HG02885 (cell line): ENCODE results near the gene CALB2.

Source experiments
- ATAC-seq: cut with Tn5 transposase; IDR thresholded peaks from one replicate; pipeline ENCODE4 v1.9.1; 2021; ENCODE audit warnings: mild to moderate bottlenecking; ENCODE audit not compliant: unreplicated experiment, poor library complexity

CALB2 gene

GRCh38 chr16:71383054-71383773, 24.7 kb downstream of the CALB2 start:
- no peak for ATAC-seq

DNA sequence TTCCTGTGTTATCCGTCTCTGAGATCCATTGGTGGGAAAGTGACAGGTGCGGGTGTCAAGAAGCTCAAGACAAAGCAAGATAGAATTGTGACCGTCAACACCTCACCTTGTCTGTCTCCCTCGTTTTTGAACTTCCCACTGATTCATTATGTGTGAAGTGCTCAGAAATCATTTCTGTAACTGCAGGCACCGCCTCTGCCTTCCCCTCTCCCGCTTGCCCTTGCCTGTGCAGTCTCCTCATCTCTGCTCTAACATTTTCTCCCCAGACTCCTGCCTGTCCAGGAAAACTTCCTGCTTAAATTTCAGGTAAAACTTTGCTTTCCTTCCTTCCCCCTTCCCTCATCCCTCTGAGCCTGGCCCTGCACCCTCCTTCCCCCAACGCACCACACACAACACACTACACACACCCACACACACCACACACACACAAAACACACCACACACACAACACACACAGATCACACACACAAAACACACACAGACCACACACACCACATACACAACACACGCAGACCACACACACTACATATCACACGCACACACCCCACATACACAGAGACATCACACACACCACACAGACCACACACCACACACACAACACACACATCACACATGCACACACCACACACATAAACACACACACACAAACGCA, 25.7 kb downstream of the CALB2 start:
- no peak for ATAC-seq

DNA sequence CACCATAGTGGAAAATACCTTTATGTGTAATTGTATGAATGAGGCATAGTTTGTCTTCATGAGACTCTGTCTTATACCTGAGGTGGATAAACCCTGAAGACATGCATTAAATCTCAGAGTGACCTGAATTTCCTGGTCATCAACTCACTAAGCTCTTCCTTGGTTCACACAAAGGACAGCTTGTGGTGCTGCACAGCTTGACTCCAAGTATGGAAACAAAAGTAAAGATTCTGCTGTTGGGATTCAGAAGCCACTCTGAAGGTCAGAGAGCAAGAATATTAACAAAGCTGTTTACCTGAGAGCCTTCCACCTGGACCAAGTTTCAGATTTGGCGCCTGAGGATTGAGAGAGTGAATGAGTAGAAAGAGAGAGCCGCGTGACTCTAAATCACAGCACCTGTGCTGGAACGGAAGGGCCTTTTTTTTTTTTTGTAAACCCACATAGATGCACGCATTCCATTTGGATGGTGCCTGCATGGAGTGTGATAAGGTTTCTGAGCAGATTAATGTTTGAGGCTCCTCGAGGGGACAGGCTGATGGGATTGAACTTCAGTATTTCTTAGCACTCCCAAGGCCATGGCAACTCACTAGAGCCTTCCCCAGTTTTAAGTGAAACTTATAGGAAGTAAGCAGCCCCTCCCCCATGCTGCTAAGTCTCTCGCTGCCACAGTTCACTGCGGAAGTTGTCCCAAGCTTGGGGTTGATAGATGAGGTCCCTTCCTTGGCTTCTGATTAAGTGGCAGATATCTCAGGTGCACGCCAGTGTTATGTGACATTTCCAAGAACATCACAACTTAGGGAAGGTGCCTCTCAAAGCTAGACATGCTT, 28.7 kb downstream of the CALB2 start:
- no peak for ATAC-seq

- ATAC-seq, result no peak
Measured at GRCh38 chr16:71389330-71389729, 30.8 kb downstream of the CALB2 start.

DNA sequence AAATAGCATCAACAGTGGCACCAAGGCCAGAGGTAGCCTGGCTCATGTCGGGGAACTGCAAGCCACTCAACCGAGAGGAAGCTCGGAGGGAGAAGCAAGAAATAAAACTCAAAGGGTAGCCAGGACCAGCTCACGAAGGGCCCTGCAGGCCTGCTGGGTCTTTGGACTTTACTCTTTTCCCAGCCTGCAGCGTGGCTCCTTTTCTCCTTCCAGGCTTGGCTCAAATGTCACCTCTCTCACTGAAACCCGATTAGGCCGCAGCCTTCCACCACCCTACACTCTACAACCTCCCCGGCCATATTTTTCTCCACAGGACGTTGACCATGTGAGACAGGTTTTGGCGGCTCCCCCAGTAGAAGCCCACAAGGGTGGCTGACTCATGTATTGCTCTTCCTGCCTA, 38.1 kb downstream of the CALB2 start:
- no peak for ATAC-seq

DNA sequence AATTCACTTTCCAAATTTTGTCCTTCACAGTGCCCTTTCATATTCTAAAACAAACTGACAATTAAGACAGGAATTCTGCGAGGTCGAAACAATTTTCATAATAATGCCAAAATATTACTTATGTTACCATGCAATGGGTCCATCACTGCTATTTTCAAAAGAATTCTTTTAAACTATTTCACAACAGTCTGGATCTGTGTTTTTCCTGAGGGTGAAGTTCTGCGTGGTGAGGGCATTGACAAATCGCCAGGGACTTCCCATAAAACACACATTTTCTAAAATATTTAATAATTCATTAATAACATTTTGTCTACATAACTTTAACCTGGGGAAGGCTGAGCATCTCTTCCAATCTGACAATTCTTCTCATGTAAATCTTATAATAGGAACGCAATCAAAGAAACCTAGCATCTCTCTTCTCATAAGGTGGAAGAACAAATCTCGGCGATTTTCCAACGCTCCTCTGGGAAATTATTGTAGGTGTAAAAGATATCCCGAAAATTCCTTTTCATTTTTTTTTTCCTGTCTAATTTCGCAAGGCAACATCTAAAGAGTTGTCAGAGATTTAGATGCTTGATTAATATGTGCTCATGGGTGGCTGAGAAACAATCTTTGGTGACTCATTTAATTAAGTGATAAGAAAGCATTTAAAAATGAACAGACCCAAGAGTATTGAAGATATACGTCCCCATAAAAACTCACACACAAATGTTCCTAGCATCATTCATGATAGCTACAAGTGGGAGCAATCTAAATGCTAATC, 41.5 kb downstream of the CALB2 start:
- no peak for ATAC-seq

GRCh38 chr16:71402007-71402406, 43.5 kb downstream of the CALB2 start:
- ATAC-seq, result no peak

GRCh38 chr16:71402674-71403073, 44.2 kb downstream of the CALB2 start:
- no peak for ATAC-seq

DNA sequence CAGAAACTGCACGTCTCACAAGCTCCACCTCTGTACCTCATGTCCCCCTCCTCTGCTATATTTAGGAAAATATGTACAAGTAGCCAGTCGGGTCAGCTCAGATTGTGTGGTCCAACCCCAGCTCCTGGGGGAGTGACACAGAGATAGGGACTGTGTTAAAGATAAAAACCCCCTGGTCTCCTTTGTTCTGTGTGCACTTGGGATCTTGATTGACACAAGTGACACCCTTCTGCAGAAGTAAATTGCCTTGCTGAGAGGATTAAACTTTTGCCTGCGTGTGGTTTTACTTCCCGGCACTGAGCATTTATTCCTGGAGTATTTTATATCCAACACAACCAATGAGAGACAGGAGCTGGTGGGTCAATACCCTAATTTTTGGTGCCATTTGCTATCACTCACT, 45.8 kb downstream of the CALB2 start:
- ATAC-seq, result no peak

GRCh38 chr16:71406316-71406715, 47.8 kb downstream of the CALB2 start:
- ATAC-seq, result no peak

DNA sequence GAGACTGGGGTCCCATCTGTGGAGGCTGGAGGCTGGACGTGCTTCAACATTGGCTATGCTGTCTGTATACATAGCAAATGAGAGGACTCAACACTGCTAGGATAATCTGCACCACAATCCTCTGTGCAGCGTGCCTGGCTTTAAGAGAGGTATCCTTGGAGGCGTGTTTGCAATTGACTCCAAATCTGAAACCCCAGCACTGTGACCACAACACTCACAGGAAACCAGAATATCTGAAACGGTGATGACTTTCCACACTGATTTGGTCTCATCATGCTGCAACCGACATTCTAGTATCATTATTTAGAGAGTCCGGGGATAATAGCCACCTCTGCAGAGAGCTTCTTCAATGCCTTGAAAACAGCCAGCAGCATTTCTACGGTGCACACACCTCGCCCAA, 48.2 kb downstream of the CALB2 start:
- no peak for ATAC-seq

- ATAC-seq, result no peak
Measured at GRCh38 chr16:71407731-71408130, 49.2 kb downstream of the CALB2 start.

DNA sequence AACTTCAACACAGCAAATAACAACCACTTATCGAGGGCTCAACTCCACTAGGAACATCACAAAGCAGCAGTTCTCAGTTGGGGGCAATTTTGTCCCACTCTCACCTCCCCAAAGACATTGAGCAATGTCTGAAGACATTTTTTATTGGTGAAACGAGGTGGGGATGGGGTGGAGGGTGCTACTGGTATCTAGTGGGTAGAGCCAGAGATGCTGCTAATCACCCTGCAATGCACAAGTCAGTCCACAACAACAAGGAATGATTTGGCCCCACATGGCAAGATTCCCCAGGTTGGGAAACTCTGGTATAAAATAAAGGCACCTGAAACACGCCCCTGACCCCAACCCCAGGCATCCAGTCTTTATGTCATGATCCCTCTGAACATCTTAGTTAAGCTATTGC, 50.0 kb downstream of the CALB2 start:
- no peak for ATAC-seq

DNA sequence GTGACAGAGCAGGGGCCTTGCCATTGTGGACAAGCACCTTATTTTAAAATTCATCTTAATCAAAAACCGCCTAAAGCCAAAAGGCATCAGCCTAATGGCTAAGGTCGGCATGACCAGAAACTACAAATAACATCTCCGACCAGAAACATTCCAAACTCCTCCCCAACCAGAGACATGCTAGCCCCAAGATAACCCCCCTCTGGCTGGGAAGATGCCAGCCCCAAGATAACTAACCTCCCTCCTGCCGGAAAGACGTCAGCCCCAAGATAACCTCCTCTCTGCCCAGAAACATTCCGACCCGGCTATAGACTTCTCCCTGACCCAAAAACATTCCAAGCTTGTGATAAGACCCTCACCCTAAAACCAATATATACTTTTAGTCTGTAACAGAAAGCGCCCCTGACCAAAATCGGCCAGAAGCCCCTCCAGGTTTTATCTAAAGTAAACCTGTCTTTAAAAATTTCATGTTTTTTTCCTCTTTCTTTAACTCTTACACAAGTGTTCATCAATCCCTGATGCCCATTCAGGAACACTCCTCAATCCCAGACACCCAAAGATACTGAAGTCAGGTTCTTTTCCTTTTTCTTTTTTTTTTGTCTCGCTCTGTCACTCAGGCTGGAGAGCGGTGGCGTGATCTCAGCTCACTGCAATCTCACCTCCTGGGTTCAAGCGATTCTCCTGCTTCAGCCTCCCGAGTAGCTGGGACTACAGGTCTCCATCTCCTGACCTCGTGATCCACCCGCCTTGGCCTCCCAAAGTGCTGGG, 50.7 kb downstream of the CALB2 start:
- ATAC-seq, result no peak

- ATAC-seq, result no peak
Measured at GRCh38 chr16:71410146-71410545, 51.6 kb downstream of the CALB2 start.

DNA sequence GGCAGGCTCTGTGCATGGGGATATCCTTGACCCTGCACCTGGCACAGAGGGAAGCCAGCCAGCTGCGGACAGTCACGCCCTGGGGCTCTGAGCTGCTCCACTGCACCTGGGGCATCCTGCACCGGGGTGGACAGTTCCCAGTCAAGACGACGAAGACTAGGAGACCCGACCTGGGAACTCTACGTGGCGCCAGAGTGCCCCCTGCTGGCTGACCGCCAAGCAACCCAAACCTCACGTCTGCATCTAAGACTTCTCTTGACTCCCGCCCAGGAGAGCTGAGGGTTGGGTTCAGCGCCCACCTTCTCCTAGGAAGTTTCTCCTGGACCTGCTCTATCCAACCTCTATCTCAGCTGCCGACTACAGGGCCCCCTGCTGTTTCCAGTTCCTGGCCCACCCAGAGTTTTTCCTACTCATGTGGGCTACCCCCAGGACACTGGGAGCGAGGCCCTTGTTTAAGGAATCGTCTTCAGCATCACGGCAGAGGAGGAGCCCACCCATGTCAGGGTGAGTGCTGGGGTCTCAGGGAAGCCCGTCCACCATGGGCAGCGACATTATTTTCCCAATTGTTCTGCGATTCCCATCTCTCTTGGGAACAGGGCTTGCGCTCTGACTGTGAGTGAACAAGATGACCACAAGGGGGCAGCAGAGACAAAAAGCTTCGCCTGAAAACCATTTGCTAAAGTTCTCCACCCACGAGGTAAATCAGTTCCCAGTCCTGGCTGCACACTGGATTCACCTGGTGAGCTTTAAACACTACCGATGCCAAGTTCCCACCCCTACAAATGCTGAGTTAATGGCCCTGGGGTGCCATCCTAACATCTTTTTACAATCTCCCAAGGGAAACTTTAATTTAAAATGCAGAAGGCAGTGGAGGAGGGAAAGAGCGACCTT, 54.0 kb downstream of the CALB2 start:
- peak; percentile 52 for ATAC-seq

GRCh38 chr16:71413341-71413740, 54.8 kb downstream of the CALB2 start:
- no peak for ATAC-seq

- ATAC-seq, result no peak
Measured at GRCh38 chr16:71414038-71414437, 55.5 kb downstream of the CALB2 start.

DNA sequence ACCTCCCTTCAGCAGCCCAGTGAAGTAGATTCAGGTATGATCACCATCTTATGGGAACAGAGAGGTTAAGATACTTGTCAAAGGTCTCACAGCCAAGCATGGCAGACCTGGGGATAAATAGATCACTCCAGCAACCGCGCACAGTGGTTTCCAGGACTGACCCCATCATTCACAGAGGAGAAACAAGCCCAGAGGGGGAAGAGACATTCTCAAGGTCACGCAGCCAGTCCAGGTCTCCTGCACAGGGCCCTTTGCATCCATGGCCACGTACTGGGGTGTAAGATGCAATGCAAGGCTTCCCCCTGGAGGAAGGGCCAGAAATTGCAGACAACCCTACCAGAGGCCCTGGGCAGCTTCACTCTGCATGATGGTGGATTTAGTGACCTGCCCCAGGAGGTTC, 63.4 kb downstream of the CALB2 start:
- no peak for ATAC-seq
